Stimulated activated CD4-positive, alpha-beta T cell treated with anti-CD3 and anti-CD28 coated beads, Interleukin-15, amount 100 ng/mL, for 1 hour (primary cell): ENCODE results near the gene ZNF563.

Experiments used
- DNase-seq, 2 donors: peaks; one replicate each; pipeline ENCODE4 v3.0.0-alpha.2; 2020; ENCODE audit warnings: low read depth in 1 of 2, low spot score in 1 of 2

The ZNF563 gene

DNA sequence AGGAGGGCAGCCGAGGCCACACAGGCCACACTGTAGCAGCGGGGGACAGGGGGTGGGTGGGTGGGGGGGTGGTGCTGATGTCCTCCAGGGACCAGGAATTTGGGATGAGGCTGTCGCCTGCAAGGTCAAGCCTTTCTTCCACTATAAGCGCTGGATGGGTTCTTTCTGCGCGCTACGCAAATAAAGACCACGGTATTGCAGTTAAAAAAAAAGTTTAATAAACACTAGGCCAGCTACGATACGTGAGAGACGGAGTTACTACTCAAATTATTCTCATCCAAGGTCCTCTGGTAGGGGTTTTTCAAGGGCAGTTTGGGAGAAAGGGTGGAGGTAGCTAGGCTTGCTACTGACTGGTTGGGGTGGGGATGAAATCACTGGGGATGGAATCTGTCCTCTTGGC lies 38.2 kb downstream of the ZNF563 start:
- DNase-seq: no peak

DNA sequence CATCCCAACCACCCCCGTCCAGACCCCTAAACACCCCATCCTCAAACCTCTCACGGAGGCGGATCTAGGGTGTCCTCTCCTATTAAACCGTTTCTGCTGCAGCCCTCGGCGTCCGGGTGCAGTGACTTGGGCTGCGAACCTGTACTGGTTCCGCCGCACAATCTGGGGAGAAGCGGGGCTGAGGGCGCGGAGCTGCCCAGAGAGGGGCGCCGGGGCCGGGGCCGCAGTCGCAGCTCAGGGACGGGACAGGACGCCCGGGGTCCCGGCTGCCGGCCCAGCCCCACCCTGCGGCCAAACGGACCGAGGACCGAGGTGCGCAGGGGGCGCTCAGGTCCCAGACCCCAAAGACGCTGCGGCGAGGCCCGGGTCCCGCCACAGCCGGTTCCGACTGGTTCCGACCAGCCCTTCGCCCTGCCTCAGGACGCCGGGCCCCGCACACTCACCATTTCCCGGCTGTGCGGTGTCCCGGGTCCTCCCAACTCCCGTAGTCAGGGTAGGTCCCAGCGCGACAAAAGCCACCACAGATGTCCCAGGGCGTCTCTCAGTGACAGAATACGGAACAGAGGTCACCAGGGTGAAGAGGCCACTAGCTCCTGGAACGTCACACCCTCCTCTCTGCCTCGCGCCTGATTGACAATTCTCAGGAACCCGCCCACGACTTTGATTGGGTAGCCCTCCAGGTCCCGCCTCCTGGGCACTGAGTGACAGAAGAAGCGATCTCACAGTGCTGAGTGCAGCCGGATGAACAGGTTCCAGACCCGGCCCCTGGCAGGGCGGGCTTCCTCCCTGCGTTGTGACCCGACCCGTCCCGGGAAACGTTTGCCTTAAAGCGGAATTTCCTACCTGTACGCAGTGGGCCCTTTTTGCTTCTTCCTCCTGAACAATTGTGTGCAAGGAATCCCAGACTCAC lies 38.9 kb downstream of the ZNF563 start, which contains the start of gene ZNF44:
TSS of gene ZNF44 (minus strand) at position 635 of the 910 bp plus-strand sequence. CDS start at position 446, 189 bp downstream.
- peak; percentile 87 to 89 for DNase-seq

DNA sequence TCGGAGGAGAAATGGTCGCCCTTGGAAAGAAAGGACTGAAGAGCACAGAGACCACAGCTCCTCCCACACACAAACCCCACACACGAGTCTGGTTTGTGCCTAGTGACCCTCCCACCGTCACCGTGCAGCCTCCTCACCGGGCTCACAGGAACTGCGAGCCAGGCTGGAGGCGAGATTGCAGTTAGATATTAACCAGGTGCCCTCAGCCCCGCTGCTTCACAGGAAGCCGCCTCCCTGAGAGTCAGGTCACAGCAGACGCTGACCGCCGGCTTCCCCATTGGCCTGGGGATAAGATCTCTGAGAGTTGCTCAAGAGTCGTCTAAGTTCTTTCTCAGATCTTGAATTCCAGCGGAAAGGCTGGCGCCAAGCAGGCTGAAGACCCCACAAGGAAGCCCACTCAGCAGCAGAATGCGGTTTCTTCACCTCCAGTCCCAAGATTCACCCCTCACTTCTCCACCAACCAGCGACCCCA lies 39.6 kb downstream of the ZNF563 start:
- peak in 1 of 2 donors; percentile 29 for DNase-seq

DNA sequence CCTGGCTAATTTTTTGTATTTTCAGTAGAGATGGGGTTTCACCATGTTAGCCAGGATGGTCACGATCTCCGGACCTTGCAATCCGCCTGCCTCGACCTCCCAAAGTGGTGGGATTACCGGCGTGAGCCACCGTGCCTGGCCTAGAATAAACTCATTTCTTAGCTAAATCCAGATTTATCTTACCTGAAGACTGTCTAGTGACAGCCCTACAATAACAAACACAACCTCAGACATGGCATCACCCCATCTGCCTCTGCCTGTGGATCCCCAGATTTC lies 43.7 kb downstream of the ZNF563 start:
- no peak for DNase-seq

DNA sequence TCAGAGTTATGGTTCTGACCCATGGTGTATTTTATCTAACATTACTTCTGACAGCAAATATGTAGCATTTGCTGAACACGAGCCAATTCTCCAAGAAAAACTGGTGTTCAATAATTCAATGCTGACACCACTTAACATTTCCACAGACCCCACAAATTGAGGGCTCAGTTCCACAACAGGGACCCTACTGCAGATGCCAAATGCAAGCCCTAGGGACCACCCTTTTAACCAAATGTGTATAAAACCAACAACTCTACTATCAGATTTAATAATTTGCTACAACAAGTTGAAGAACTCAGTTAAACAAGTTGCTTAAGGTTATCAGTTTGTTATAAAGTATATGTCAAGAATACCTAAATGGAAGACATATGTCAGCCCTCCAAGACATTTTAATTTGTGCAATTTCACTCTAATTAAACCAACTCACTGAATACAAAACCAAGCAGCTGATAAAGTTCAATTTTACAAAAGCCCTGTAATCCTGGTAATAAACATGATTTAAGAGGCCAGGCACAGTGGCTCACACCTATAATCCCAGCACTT lies 45.4 kb downstream of the ZNF563 start:
- DNase-seq: no peak

DNA sequence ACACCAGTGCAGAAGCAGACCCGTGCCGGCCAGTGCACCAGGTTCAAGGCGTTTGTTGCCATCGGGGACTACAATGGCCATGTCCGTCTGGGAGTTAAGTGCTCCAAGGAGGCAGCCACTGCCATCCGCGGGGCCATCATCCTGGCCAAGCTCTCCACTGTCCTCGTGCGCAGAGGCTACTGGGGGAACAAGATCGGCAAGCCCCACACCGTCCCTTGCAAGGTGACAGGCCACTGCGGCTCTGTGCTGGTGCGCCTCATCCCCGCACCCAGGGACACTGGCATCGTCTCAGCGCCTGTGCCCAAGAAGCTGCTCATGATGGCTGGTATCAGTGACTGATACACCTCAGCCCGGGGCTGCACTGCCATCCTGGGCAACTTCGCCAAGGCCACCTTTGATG lies 48.8 kb downstream of the ZNF563 start:
- DNase-seq: no peak

DNA sequence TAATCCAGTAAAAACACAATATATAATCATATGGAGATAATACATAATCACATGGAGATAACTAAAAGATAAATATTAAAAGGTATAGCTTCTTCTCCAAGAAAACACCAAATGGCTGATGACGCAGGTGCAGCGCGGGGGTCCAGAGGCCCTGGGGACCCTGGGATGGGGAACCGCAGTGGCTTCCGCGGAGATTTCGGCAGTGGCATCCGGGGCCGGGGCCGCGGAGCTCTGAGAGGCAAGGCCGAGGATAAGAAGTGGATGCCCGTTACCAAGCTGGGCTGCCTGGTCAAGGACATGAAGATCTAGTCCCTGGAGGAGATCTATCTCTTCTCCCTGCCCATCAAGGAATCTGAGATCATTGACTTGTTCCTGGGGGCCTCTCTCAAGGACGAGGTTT lies 49.2 kb downstream of the ZNF563 start:
- DNase-seq: no peak

DNA sequence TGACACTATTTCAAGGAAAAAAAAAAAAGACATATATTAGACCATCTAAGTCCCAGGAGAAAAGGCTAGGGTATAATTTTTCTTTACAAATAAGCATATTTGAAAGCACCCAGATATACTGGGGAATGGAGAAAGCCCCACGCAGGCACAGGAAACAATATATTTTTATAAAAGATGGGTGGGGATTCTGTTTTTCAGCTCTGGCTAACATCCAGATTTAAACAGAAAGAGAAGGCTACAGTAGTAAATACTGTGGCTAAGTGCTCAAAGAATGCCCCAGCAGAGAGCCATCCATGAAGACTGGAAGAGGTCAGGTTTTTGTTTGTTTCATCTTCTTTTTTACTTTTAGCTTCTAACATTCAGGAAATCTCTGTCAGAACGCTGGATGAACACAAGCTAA lies 54.7 kb downstream of the ZNF563 start:
- no peak for DNase-seq

DNA sequence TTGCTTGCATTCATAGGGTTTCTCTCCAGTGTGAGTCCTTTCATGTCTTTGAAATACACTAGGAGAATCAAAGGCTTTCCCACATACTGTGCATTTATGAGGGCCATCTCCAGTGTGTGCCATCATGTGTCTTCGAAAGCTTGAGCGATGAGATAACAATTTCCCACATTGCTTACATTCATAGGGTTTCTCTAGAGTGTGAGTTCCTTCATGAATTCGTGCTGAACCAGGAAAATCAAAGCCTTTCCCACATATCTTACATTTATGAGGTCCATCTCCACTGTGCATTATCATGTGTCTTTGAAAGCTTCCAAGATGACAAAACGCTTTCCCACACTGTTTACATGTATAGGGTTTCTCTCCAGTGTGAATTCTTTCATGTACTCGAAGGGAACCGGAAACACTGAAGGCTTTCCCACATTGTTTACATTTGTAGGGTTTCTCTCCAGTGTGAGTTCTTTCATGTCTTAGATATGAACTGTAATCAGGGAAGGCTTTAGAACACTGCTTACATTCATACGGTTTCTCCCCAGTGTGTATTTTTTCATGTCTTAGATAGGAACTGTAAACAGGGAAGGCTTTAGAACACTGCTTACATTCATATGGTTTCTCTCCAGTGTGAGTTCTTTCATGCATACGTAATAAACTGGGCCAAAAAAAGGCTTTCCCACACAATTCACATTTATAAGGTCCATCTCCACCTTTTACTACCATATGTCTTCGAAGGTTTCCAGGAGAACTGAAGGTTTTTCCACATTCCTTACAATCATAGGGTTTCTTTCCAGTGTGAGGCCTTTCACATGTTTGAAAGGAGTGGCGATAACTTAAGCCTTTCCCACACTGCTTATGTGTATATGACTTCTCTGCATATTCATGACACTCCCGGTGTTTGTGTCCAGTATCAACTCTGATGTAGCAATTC lies 60.2 kb downstream of the ZNF563 start:
- no peak for DNase-seq

DNA sequence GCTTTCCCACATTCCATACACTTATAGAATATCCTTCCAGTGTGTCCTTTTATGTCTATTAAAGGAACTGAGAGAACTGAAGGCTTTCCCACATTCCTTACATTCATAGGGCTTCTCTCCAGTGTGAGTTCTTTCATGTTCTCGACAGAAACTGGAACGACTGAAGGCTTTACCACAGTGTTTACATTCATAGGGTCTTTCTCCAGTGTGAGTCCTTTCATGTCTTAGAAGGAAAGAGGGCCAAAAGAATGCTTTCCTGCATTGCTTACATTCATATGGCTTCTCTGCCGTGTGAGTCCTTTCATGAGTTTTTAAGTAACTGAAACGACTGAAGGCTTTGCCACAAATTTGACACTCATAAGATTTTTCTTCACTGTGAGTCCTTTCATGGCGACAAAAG lies 61.0 kb downstream of the ZNF563 start:
- DNase-seq: no peak

DNA sequence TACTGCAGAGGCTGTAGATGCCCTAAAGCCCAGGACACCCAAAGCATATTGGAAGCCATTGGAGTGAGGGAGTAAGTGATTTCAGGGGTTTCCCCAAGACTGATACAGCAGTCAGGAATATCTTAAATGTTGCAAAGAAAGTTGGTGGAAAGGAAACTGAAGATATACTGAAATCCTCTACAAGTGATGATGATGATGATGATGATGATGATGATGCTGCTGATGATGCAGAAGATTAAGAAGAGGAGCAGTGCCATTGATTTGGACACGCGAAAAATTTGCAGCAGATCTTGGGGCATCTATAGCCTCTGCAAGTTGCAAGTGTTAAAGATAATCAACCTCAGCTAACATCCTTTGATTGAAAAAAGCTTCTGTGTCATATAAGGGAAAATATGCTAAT lies 62.6 kb downstream of the ZNF563 start:
- no peak for DNase-seq
